ENCODE data around the gene DUSP1.

The DUSP1 gene

DNA sequence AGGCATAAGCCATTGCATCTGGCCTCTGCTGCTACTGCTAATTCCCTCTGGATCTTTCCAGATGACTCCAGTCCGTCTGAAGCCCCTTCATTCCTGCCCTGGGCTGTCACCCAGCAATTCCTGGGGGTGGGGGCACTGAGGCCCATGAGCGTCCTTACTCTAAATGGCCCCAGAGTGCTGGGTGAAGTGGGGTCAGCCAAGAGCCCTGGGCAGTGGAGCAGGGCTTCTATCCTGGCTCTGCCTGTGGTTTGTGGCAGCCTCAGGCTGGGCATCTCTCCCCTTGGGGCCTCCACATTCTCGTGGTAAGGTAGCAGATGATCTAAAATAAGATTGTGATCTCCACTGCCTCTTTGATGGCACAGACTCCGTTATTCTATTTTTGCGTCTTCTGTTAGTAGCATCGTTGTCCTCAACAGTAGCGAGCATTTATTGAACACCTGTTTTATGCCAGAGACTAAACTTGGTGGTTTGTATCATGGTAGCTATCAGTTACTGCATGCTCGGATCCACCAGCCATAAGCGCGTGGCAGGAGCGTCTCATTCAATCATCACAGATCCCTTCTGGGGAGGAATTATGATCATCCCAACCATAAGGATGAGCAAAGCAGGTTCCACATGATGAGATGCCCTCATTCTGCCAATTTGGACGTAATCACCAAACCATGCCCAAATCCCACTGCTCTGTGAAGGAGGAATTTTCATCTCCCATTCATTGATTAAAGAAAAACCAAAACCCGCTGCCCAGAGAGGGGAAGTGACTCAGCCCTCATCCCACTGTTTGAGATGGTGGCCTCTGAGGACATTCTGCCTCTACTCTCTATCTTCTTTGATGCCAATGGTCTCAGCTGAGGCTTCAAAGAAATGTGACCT lies 21.9 kb upstream of the DUSP1 start:
- POLR2A ChIA-PET (ENCODE audit: low non-redundant PET) = no interaction called here
- TF ChIP-seq, protein P1, sequence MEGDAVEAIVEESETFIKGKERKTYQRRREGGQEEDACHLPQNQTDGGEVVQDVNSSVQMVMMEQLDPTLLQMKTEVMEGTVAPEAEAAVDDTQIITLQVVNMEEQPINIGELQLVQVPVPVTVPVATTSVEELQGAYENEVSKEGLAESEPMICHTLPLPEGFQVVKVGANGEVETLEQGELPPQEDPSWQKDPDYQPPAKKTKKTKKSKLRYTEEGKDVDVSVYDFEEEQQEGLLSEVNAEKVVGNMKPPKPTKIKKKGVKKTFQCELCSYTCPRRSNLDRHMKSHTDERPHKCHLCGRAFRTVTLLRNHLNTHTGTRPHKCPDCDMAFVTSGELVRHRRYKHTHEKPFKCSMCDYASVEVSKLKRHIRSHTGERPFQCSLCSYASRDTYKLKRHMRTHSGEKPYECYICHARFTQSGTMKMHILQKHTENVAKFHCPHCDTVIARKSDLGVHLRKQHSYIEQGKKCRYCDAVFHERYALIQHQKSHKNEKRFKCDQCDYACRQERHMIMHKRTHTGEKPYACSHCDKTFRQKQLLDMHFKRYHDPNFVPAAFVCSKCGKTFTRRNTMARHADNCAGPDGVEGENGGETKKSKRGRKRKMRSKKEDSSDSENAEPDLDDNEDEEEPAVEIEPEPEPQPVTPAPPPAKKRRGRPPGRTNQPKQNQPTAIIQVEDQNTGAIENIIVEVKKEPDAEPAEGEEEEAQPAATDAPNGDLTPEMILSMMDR (conservative IDR thresholded peaks at IDR 0.05; ENCODE audit: low read depth) = no peak
- CTCF ChIA-PET = no interaction called here
- no peak for DNase-seq (ENCODE audit: low spot score)
- H3K27ac ChIP-seq = peak overlapping the region; percentile 84; the same call in 1 of the 2 replicates

DNA sequence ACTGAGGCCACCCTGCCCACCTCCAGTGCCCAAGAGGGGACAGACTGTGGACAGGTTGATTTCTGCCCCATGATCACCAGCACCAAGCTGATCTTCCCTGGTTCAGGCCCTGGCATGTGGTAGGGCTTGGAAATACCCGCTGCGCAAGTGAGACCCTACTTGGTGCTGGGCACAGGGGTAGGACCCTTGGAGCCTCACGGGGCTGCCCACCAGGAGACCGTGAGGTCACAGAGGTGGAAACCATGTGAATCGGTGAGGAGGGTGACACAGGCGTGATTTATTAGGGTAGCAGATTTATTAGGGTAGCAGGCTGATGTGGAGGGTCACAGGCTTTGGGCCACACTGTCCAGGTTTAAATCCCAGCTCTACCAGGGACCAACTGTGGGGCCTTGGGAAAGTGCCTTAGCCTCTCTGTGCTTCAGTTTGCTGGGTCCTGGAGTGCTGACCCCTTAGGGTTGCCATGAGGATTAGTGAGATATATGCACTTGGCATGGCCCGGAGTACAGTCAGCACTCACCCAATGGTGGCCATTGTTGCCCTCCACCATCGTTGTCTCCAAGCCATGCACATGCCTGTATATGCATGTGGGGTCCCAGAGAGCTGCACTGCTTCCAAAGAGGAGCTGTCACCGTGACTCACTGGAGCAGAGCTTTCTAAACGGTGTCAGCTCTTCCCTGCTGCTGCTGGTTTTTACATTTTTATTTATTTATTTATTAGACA lies 20.9 kb upstream of the DUSP1 start:
- CTCF ChIA-PET = interaction anchor here (0.7 kb wide), 1 partner anchor 39 kb away, joined by 3 read pairs; no protein-coding TSS in a partner anchor
- POLR2A ChIA-PET (ENCODE audit: low non-redundant PET) = no interaction called here
- DNase-seq (ENCODE audit: low spot score) = no peak
- TF ChIP-seq, protein P1 (conservative IDR thresholded peaks at IDR 0.05; ENCODE audit: low read depth) = no peak
- peak overlapping the region; percentile 25 for H3K27ac ChIP-seq

DNA sequence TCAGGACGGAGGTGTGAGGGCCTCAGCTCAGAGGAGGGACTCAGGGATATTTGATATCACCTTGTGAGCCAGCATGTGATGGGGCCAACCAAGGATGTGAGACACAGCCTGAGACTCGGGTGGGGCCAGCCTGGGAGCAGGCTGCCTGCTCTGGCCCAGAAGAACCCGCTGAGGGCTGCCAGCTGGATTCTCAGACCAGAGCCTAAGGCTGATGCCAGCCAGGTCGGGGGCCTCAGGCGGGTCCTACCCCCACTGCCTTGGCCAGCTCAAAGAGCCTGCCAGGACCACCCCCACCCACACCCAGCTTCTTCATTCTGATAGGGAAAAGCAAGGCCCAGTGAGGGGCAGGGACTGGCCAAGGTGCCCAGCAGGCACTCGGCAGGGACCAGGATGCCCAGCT lies 20.3 kb upstream of the DUSP1 start:
- no peak for DNase-seq (ENCODE audit: low spot score)
- CTCF ChIA-PET = interaction anchor here (0.7 kb wide), 2 partner anchors 16 to 40 kb away, joined by 3 read pairs; no protein-coding TSS in a partner anchor
- peak overlapping the region; percentile 25 for H3K27ac ChIP-seq
- TF ChIP-seq, protein P1 (conservative IDR thresholded peaks at IDR 0.05; ENCODE audit: low read depth) = no peak
- POLR2A ChIA-PET (ENCODE audit: low non-redundant PET) = no interaction called here

GRCh38 chr5:172790496-172790889 lies 19.5 kb upstream of the DUSP1 start:
- ChIA-PET POLR2A (ENCODE audit: low non-redundant PET) (no interaction called here), CTCF (no interaction called here)
- H3K27ac ChIP-seq = peak overlapping the region; percentile 50
- DNase-seq (ENCODE audit: low spot score) = no peak
- TF ChIP-seq, protein P1 (conservative IDR thresholded peaks at IDR 0.05; ENCODE audit: low read depth) = no peak

DNA sequence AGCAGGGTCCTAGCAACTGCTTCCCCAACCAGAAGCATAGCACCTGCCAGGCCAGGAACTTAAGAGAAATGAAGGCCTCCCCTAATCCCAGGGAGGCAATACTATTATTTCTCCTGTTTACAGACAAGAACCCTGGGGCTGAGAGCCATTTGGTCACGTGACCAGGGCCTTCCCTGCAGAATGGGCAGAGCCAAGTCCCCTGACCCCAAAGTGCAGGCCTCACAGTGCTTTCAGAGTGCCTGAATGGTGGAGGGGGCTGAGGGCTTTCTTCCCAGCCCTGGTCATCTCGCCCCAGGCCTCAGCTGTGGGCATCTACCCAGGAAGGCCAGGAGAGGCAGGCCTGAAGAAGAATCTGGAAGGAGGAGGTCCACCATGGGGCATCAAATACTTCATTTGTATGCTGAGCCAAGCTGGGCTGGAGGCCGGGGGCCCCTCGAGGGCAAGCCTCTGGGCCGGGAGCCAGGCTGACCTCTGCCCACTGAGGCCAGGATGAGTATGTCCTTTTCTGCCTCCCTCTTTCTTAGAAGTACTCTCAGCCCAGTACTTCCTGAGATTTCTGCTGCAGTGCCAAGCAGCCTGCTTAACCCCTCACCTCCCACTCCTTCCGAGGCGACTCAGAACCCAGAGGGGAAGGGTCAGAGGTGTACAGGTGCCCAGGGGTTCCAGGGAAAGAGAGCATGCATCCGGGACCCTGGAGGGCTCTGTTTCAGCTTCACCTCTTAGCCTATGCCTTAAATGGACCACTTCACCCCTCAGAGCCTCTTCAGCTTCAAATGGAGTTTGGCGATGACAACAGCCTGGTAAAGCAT lies 18.9 kb upstream of the DUSP1 start:
- DNase-seq (ENCODE audit: low spot score) = no peak
- ChIA-PET POLR2A (ENCODE audit: low non-redundant PET) (no interaction called here), CTCF (interaction anchor here (0.9 kb wide), 1 partner anchor 17 kb away, joined by 5 read pairs; no protein-coding TSS in a partner anchor)
- TF ChIP-seq, protein P1 (conservative IDR thresholded peaks at IDR 0.05; ENCODE audit: low read depth) = no peak
- H3K27ac ChIP-seq = peak overlapping the region; percentile 50

Measured in RWPE1 (cell line).